Left colon (tissue), 2 donors: ENCODE results near the gene ADRM1. TPM values are rescaled to one million over a fixed set of nuclear protein-coding genes. Genes with fewer than 3 reads are reported as not detected.
A peak's percentile ranks its signal among the peaks of the same experiment; 100 is the strongest.

Experiments
- ATAC-seq: fragments of 200-7000 bp; cut with Tn5 transposase; one replicate; pipeline ENCODE4 v1.9.1; 2020; ENCODE audit warnings: mild to moderate bottlenecking, moderate library complexity
- DNase-seq, 2 donors: peaks; one replicate each; pipeline ENCODE4 v3.0.0-alpha.2; 2020
- intact Hi-C, 2 donors: fragments of 100-400 bp; cut with DNase I in 1 of 2; cut with micrococcal nuclease in 1 of 2; formaldehyde crosslinking; loops; one replicate each; pipeline versions ENCODE4 v1.11.2 to v1.14.0; 2022; cut with DNase I, micrococcal nuclease
- total RNA-seq, 2 donors: library from RNA; stranded (reverse); fragmentation: NEBNext Ultra II Directional; extraction: Animal tissue kit (Norgen Biotek cat#: 25700); gene quantifications; one replicate each; pipeline ENCODE4 v1.2.1, GENCODE V29; 2021
- donor health status: DM: no; HTN: no; CAD: no.
- donor health status: DM: yes; HTN: yes; CAD: no.

The ADRM1 gene
- total RNA-seq, 2 donors from 2014 or later, result 67.2 to 73.1 TPM

- intact Hi-C loops, result no loop called here
- ATAC-seq, result no peak
- DNase-seq, result no peak
Observed at GRCh38 chr20:62329389-62330377, 26.9 kb downstream of the ADRM1 start.

GRCh38 chr20:62330576-62331317 is 27.9 kb downstream of the ADRM1 start:
- intact Hi-C loops, result no loop called here
- DNase-seq (no peak), ATAC-seq (no peak)

GRCh38 chr20:62331347-62331746 is 28.6 kb downstream of the ADRM1 start:
- no peak for DNase-seq
- no peak for ATAC-seq
- intact Hi-C loops, result no loop called here

GRCh38 chr20:62332421-62332820 is 29.6 kb downstream of the ADRM1 start:
- ATAC-seq, result no peak
- no peak for DNase-seq
- intact Hi-C loops, result no loop called here

- DNase-seq, result no peak
- ATAC-seq, result no peak
- intact Hi-C loops, result no loop called here
Observed at GRCh38 chr20:62332989-62333819, 30.4 kb downstream of the ADRM1 start.

- ATAC-seq (no peak), DNase-seq (no peak)
- intact Hi-C loops, result no loop called here
Observed at GRCh38 chr20:62333820-62334595, 31.2 kb downstream of the ADRM1 start.

GRCh38 chr20:62334881-62335280 is 32.1 kb downstream of the ADRM1 start:
- intact Hi-C loops, result no loop called here
- no peak for ATAC-seq

GRCh38 chr20:62335532-62335931 is 32.7 kb downstream of the ADRM1 start:
- ATAC-seq (no peak), DNase-seq (no peak)
- intact Hi-C loops, result no loop called here

More at GRCh38 chr20:62334881-62335280, 32.1 kb downstream of the ADRM1 start:
- DNase-seq, result no peak

- ATAC-seq, result no peak
- no peak for DNase-seq
- intact Hi-C loops, result no loop called here
Observed at GRCh38 chr20:62336329-62336728, 33.5 kb downstream of the ADRM1 start.

- DNase-seq (no peak), ATAC-seq (no peak)
- intact Hi-C loops, result no loop called here
Observed at GRCh38 chr20:62336775-62337557, 34.2 kb downstream of the ADRM1 start.

GRCh38 chr20:62337558-62338293 is 34.9 kb downstream of the ADRM1 start:
- intact Hi-C loops, result no loop called here
- ATAC-seq (peak; percentile 20), DNase-seq (no peak)

- intact Hi-C loops, result no loop called here
- ATAC-seq, result no peak
Observed at GRCh38 chr20:62338294-62338620, 35.5 kb downstream of the ADRM1 start.

GRCh38 chr20:62339647-62340062 is 36.9 kb downstream of the ADRM1 start:
- no peak for ATAC-seq
- intact Hi-C loops, result no loop called here
- DNase-seq, result no peak

More at GRCh38 chr20:62338294-62338620, 35.5 kb downstream of the ADRM1 start:
- DNase-seq, result no peak

- DNase-seq, result no peak
- ATAC-seq, result no peak
- intact Hi-C loops, result no loop called here
Observed at GRCh38 chr20:62342910-62343309, 40.1 kb downstream of the ADRM1 start.

GRCh38 chr20:62344092-62344491 is 41.3 kb downstream of the ADRM1 start:
- intact Hi-C loops, result no loop called here
- ATAC-seq, result no peak

GRCh38 chr20:62344782-62345181 is 42.0 kb downstream of the ADRM1 start:
- ATAC-seq (no peak), DNase-seq (no peak)
- intact Hi-C loops, result no loop called here

More at GRCh38 chr20:62344092-62344491, 41.3 kb downstream of the ADRM1 start:
- DNase-seq, result no peak
